NB4 (cell line): ENCODE data around the gene MEGF10.
"Not testable (repeated sequence)": the region's sequence is repeated elsewhere in the genome, so short reads cannot be mapped to it uniquely, and the experiment has no call there.

Experiments used
- CTCF ChIP-seq: IDR thresholded peaks from one replicate; pipeline ENCODE4 v1.5.1; 2012; ENCODE audit warnings: low read depth, low read length
- MYC ChIP-seq: IDR thresholded peaks from 2 replicates; pipeline ENCODE4 v1.6.1; 2011; ENCODE audit warnings: low read depth, low read length
- POLR2A ChIP-seq: IDR thresholded peaks from 2 replicates; pipeline ENCODE4 v1.6.1; 2011; ENCODE audit warnings: mild to moderate bottlenecking; ENCODE audit not compliant: insufficient read length; ENCODE audit errors: extremely low read depth
- TF ChIP-seq, protein P1 (sequence below): IDR thresholded peaks from 2 replicates; pipeline ENCODE4 v1.6.1; 2011; ENCODE audit warnings: low read depth, low read length

- TF ChIP-seq, protein P1, sequence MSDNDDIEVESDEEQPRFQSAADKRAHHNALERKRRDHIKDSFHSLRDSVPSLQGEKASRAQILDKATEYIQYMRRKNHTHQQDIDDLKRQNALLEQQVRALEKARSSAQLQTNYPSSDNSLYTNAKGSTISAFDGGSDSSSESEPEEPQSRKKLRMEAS: not testable (repeated sequence)
- not testable (repeated sequence) for TF ChIP-seq CTCF, POLR2A, MYC
Measured at GRCh38 chr5:127317385-127317784, 26.8 kb downstream of the MEGF10 start.
